Spinal cord (tissue), 10 donors: ENCODE measurements around the gene RAP2B. TPM values are rescaled to one million over a fixed set of nuclear protein-coding genes. Genes with fewer than 3 reads are reported as not detected.
"Not testable (repeated sequence)": the region's sequence is repeated elsewhere in the genome, so short reads cannot be mapped to it uniquely, and the experiment has no call there.

Experiments
- DNase-seq, 6 donors: peaks; one replicate each; pipeline versions ENCODE4 v3.0.0 to v3.0.0-alpha.2; 2013 to 2015; ENCODE audit warnings: low spot score in 6 of 6, low read depth in 4 of 6
- H3K27ac ChIP-seq: one replicate; pipeline ENCODE4 v1.5.1; 2013; ENCODE audit warnings: low read depth, low read length, control low read depth
- H3K27me3 ChIP-seq: one replicate; pipeline ENCODE4 v1.6.1; 2013; ENCODE audit warnings: low read length; ENCODE audit not compliant: control insufficient read depth, insufficient read depth
- H3K36me3 ChIP-seq: one replicate; pipeline ENCODE4 v1.6.1; 2013; ENCODE audit warnings: low read length; ENCODE audit not compliant: control insufficient read depth, insufficient read depth
- H3K4me1 ChIP-seq: one replicate; pipeline ENCODE4 v1.6.1; 2013; ENCODE audit warnings: low read length; ENCODE audit not compliant: control insufficient read depth, insufficient read depth
- H3K4me3 ChIP-seq: one replicate; pipeline ENCODE4 v1.5.1; 2013; ENCODE audit warnings: low read depth, low read length, control low read depth
- H3K9me3 ChIP-seq: one replicate; pipeline ENCODE4 v1.6.1; 2013; ENCODE audit warnings: low read length; ENCODE audit not compliant: control insufficient read depth, insufficient read depth
- WGBS: methylation state at CpG from one replicate; pipeline ENCODE4 v1.1.5; 2013; ENCODE audit warnings: missing lambda C conversion rate; ENCODE audit not compliant: insufficient coverage; 5-methylcytosine and 5-hydroxymethylcytosine counted together
- polyA plus RNA-seq, 2 donors: library from polyadenylated mRNA; unstranded; fragments of 120-200 nt; gene quantifications; one replicate each; pipeline ENCODE4 v1.2.1, GENCODE V29; 2013; ENCODE audit not compliant: insufficient read length in 2 of 2
- total RNA-seq, 2 donors: library from RNA; depleted of rRNA in 1 of 2; stranded (reverse); fragments of 120-200 nt in 1 of 2; fragments of >200 nt in 1 of 2; gene quantifications; one replicate each; pipeline versions ENCODE4 v1.2.3 to v1.2.4, GENCODE V29; 2013 to 2014
- donor health status: healthy.

Gene RAP2B
- total and polyA plus RNA-seq, 4 donors = 8.2 to 11.4 (median 10.5) TPM

DNA sequence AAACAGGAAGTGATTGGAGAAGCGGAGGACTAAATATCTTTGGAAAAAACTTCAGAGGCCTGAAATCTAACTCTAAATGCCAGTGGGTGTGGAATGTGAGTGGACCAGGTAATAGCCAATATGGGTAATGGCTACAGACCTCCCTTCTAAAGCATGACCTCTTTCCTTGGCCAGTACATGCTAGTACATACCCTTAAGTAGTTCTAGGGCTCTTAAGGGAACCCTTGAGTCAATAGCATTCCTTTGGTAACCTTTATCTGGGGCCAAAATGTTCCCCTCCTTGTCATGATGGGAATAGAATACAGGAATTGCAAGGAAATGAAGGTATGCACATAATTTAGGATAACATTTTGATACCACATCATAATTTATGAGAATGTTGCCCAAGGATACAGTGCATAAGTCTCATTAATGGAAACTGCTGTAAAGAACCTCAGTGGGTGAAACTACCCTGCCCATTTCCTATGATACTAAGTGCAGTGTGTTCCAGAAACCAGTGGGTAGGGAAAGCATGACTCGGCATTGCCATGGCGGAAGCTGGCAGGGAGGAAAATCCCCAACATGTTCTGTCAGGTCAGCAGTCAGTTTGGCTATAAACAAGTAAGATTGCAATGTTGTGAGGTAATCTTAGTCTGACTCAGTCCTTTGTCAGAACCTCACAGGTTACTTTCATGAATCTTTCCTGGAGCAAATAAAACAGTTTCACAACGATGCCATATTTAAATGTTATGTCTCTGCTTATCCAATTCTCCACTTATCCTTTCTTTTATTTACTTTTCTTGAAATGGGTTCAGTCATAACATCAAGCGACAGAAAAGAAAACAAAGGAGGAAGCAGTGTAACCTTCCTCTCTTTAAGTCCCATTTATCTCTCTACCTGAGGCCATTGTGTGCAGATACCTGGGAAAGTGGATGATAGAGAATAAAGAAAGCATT lies 23.5 kb upstream of the RAP2B start:
- H3K27ac ChIP-seq = no peak overlapping the region
- H3K4me1 ChIP-seq = no peaks in the 10 kb centered on the region
- WGBS = 89% methylated on average over 3 of the region's 5 CpGs
- no peaks in the 10 kb centered on the region for H3K27me3 ChIP-seq
- no peaks in the 10 kb centered on the region for H3K36me3 ChIP-seq
- H3K4me3 ChIP-seq = no peak overlapping the region
- DNase-seq = peak in 1 of 6 donors; percentile 2
- H3K9me3 ChIP-seq = no peaks in the 10 kb centered on the region

DNA sequence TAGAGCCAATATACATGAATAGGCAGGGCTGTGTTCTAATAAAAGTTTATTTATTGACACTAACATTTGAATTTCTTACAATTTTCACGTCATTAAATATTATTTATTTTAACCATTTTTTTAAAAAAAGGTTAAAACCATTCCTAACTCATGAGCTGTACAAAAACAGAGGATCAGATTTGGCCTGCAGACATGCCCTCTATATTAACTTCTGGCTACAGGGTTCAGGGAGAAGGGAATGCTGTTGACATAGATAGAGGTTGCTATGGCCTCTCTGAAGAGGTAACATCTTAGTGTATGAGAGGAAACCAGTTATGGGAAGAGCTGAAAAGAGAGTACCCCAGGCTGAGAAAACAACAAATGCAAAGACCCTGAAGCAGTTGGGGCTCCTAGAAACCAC lies 19.1 kb upstream of the RAP2B start:
- WGBS = no CpG with 5 or more reads among the region's 1 CpG
- H3K4me1 ChIP-seq = no peaks in the 10 kb centered on the region
- no peaks in the 10 kb centered on the region for H3K36me3 ChIP-seq
- no peak for DNase-seq
- H3K4me3 ChIP-seq = no peak overlapping the region
- H3K27ac ChIP-seq = no peak overlapping the region
- H3K9me3 ChIP-seq = no peaks in the 10 kb centered on the region
- no peaks in the 10 kb centered on the region for H3K27me3 ChIP-seq

DNA sequence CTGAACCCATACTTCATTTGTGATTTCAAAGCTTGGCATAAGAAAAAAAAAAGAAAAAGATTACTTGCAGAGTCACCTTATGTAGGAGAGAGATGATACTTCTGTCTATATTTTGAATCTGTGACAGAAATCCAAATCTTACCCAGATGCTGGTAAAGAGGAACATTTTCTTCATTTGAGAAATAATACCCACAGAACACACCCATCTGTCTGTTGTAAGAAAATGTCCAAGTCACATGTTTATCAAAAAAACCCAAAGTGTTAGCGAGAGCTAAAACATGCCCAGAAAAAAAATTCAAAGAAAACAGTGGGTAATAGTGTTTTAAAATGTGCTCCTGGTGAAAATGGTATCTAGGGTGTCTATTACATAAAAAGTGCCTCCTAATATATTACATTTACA lies 18.0 kb upstream of the RAP2B start:
- WGBS = no CpG with 5 or more reads among the region's 1 CpG
- H3K4me3 ChIP-seq = no peak overlapping the region
- no peaks in the 10 kb centered on the region for H3K4me1 ChIP-seq
- H3K27me3 ChIP-seq = no peaks in the 10 kb centered on the region
- no peaks in the 10 kb centered on the region for H3K9me3 ChIP-seq
- H3K36me3 ChIP-seq = no peaks in the 10 kb centered on the region
- no peak for DNase-seq
- H3K27ac ChIP-seq = no peak overlapping the region

DNA sequence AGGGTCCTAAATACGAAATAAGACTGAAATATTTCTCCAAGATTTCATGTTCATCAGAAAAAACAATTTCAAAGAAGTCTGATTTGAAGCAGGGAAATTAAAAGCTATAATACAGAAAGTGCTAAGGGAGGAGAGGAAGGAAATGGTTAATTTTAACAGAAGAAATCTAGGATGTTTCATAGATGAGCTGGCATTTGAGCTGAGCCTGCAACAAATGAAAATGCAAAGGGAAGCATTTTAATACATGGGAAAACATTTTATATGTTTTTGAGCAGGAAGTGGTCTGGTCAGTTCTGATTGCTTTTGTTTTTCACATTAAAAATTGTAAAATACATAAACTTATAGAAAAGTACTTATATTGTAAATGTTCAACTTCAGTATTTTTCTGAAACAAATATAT lies 17.2 kb upstream of the RAP2B start:
- Histone ChIP-seq H3K27me3 (no peaks in the 10 kb centered on the region), H3K27ac (no peak overlapping the region), H3K9me3 (no peaks in the 10 kb centered on the region), H3K36me3 (no peaks in the 10 kb centered on the region), H3K4me1 (no peaks in the 10 kb centered on the region), H3K4me3 (no peak overlapping the region)
- WGBS = no CpG with 5 or more reads among the region's 1 CpG
- no peak for DNase-seq

DNA sequence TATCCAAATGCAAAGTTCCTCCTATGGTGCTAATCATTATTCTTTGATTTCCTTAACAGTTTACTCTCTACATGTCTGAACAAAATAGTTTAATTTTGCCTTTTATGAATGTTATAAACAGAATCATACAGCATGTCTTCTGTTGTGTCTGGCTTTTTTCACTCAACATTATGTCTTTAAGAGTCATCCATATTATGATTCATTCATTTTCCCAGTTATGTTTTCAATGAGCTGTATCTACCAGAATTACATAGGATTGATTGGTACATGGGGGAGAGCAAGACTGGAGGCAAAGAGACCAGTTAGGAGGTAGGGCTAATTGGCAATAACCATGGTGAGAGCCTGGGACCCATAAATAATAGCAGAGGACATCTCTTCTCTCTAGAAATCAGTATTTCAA lies 16.6 kb upstream of the RAP2B start:
- Histone ChIP-seq H3K27me3 (no peaks in the 10 kb centered on the region), H3K9me3 (no peaks in the 10 kb centered on the region), H3K4me3 (no peak overlapping the region), H3K27ac (no peak overlapping the region), H3K4me1 (no peaks in the 10 kb centered on the region), H3K36me3 (no peaks in the 10 kb centered on the region)
- DNase-seq = no peak

DNA sequence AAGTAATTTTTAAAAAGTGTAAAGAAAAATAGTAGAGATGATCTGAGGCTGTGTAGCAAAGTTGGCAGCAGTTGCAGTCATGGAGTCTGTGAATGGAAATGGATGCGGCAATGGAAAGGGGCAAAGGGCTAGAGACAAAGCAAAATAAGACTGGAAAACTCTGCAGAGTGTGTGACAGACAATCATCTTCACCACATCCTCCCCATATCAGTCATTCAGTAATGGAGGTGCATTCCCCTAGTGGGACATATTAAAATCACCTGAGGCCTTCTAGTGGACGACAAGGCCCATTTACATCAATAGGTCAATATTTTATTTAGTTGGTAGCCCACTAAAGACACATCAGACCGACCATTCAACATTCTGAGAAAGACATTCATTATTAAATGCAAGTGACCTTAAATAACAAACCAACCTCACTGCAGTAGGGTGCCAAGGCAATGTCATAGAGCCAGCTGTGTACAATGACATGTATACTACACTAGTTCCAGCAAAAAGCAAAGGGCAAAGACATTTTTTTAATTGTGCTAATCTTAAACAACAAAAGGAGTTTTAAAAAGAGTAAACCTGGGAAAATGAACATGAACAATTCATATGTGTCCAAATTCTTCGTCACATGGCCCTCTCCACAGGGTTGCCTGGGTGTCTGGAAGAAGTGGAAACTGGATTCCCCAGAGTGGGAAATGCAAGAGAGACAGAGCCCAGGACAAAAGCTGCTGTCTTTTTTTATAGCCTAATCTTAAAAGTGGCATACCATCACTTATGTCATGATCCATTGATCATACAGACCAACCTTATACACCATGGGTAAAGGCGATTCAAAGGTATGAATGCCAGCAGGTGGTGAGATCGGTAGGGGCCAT lies 15.6 kb upstream of the RAP2B start:
- Histone ChIP-seq H3K27me3 (no peaks in the 10 kb centered on the region), H3K4me3 (no peak overlapping the region), H3K27ac (no peak overlapping the region), H3K36me3 (no peaks in the 10 kb centered on the region), H3K4me1 (no peaks in the 10 kb centered on the region), H3K9me3 (no peaks in the 10 kb centered on the region)
- DNase-seq = no peak
- no CpG with 5 or more reads among the region's 6 CpGs for WGBS

DNA sequence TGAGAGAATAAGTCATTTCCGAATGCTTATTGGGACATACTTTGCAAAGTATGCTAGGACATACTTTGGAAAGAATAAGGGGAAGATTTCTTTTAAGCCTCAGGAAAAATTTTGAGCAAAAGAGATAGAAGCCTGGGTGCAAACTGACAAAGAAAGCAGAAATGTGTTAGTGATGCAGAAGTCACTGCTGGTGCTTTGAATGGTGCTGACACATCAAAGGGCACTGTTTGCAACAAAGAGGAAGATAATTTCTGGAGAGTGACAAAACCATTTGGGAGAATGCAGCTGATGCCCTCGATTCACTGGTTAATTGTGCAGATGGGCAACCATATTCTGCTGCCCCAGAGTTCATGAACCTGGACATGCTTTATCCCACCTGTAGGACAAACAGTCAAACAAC lies 11.0 kb upstream of the RAP2B start:
- no peak for DNase-seq
- Histone ChIP-seq H3K4me1 (no peaks in the 10 kb centered on the region), H3K4me3 (no peak overlapping the region), H3K27ac (no peak overlapping the region), H3K36me3 (no peaks in the 10 kb centered on the region), H3K27me3 (no peaks in the 10 kb centered on the region), H3K9me3 (no peaks in the 10 kb centered on the region)
- WGBS = 45% methylated on average over 2 of the region's 2 CpGs

DNA sequence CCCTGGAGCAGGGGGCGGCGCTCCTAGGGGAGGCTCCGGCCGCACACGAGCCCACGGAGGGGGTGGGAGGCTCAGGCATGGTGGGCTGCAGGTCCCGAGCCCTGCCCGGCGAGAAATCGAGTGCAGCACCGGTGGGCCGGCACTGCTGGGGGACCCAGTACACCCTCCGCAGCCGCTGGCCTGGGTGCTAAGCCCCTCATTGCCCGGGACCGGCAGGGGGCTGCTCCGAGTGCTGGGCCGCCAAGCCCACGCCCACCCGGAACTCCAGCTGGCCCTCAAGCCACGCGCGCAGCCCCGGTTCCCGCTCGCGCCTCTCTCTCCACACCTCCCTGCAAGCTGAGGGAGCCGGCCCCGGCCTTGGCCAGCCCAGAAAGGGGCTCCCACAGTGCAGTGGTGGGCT lies 6.2 kb upstream of the RAP2B start:
- not testable (repeated sequence) for H3K36me3 ChIP-seq, H3K9me3 ChIP-seq, H3K27ac ChIP-seq, H3K4me1 ChIP-seq, H3K4me3 ChIP-seq, H3K27me3 ChIP-seq, DNase-seq
- WGBS = 97% methylated on average over 27 of the region's 29 CpGs

DNA sequence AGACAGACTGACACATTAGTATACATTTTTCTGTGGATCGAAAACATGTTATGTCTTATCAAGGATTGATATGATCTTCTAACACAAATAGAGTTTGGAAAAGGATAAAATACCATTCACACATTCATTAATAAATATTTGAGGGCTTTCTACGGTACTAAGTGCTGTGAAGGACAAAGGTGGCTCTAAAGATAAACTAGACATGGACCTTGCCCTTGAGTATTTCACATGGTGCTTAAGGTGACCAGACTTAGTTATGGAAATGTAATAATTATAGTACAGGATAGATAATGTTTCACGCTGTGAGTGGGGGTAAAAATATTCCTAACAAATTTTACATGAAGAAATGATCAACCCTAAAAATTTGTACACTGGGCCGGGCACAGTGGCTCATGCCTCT lies 3.8 kb upstream of the RAP2B start:
- Histone ChIP-seq H3K9me3 (no peaks in the 10 kb centered on the region), H3K27ac (no peak overlapping the region), H3K4me3 (no peak overlapping the region), H3K27me3 (no peaks in the 10 kb centered on the region), H3K4me1 (peaks cover 11% of the 10 kb centered on the region), H3K36me3 (no peaks in the 10 kb centered on the region)
- no peak for DNase-seq
- WGBS = 100% methylated on average over 1 of the region's 4 CpGs
